IMR-90 (cell line): Measurements from ENCODE around the gene EIF3K. TPM values are rescaled to one million over a fixed set of nuclear protein-coding genes. Genes with fewer than 3 reads are reported as not detected.

Source experiments
- ATAC-seq: fragments of 200-7000 bp; cut with Tn5 transposase; 2 replicates; pipeline ENCODE4 v1.9.1; 2020; ENCODE audit warnings: low read depth, mild to moderate bottlenecking, moderate library complexity
- BruUV-seq: library from RNA; stranded (reverse); fragments of 400-500 nt; replicated peaks from 2 replicates; lab custom pipeline; 2021; lab: Mats Ljungman, UMichigan
- CTCF ChIA-PET: fragments of 300-600 bp; formaldehyde crosslinking; extraction: SDS; loops from one replicate; lab custom pipeline; 2021; ENCODE audit warnings: antibody characterized with exemption; lab: Yijun Ruan, JAX
- POLR2A ChIA-PET: fragments of 300-600 bp; sonication (Branson Sonifier 250); formaldehyde crosslinking; loops from one replicate; lab custom pipeline; 2022; ENCODE audit warnings: antibody characterized with exemption; ENCODE audit not compliant: unreplicated experiment; lab: Charles Lee
- DNase-seq: peaks from one replicate; pipeline ENCODE4 v3.0.0; 2013
- H2AFZ ChIP-seq: replicated peaks from 2 replicates; pipeline ENCODE3; 2013; ENCODE audit warnings: low read length, mild to moderate bottlenecking; ENCODE audit not compliant: poor library complexity
- H2AK5ac ChIP-seq: 2 replicates; pipeline ENCODE4 v1.6.1; 2013; ENCODE audit warnings: low read depth, low read length, inconsistent platforms
- H2AK9ac ChIP-seq: replicated peaks from 2 replicates; pipeline ENCODE3; 2013; ENCODE audit warnings: mild to moderate bottlenecking, low read depth, low read length, moderate library complexity; ENCODE audit not compliant: poor library complexity
- H2BK120ac ChIP-seq: 2 replicates; pipeline ENCODE4 v1.6.1; 2013; ENCODE audit warnings: low read depth, low read length, inconsistent platforms
- H2BK15ac ChIP-seq: 3 replicates; pipeline ENCODE4 v1.6.1; 2013; ENCODE audit warnings: low read depth, low read length, inconsistent platforms
- H2BK20ac ChIP-seq: 2 replicates; pipeline ENCODE4 v1.6.1; 2013; ENCODE audit warnings: low read depth, mild to moderate bottlenecking, inconsistent platforms, low read length, moderate library complexity
- H2BK5ac ChIP-seq: 2 replicates; pipeline ENCODE4 v1.6.1; 2013; ENCODE audit warnings: mild to moderate bottlenecking, low read depth, low read length, inconsistent platforms; ENCODE audit not compliant: poor library complexity, severe bottlenecking
- H3K14ac ChIP-seq: replicated peaks from 2 replicates; pipeline ENCODE4 v1.6.1; 2013; ENCODE audit warnings: low read depth, low read length, inconsistent platforms
- H3K18ac ChIP-seq: 2 replicates; pipeline ENCODE4 v1.6.1; 2013; ENCODE audit warnings: low read depth, low read length, control low read depth
- H3K23ac ChIP-seq: 2 replicates; pipeline ENCODE4 v1.6.1; 2013; ENCODE audit warnings: low read depth, low read length, inconsistent platforms
- H3K27ac ChIP-seq: 2 replicates; pipeline ENCODE4 v1.5.1; 2013; ENCODE audit warnings: mild to moderate bottlenecking, control low read depth, low read length; ENCODE audit not compliant: insufficient read depth
- H3K27me3 ChIP-seq: 2 replicates; pipeline ENCODE4 v1.6.1; 2013; ENCODE audit warnings: low read length; ENCODE audit not compliant: control insufficient read depth, insufficient read depth
- H3K36me3 ChIP-seq: 2 replicates; pipeline ENCODE4 v1.6.1; 2013; ENCODE audit warnings: low read length, mixed read lengths; ENCODE audit not compliant: control insufficient read depth, insufficient read depth
- H3K4ac ChIP-seq: 2 replicates; pipeline ENCODE4 v1.6.1; 2013; ENCODE audit warnings: low read depth, low read length, inconsistent platforms
- H3K4me1 ChIP-seq: 2 replicates; pipeline ENCODE4 v1.6.1; 2013; ENCODE audit warnings: low read length, mixed read lengths; ENCODE audit not compliant: control insufficient read depth, insufficient read depth
- H3K4me2 ChIP-seq: 2 replicates; pipeline ENCODE4 v1.6.1; 2013; ENCODE audit warnings: low read depth, mild to moderate bottlenecking, control low read depth, low read length, moderate library complexity
- H3K4me3 ChIP-seq: 2 replicates; pipeline ENCODE4 v1.5.1; 2013; ENCODE audit warnings: low read depth, mild to moderate bottlenecking, control low read depth, low read length, moderate library complexity; ENCODE audit not compliant: insufficient read depth
- H3K56ac ChIP-seq: 2 replicates; pipeline ENCODE4 v1.6.1; 2013; ENCODE audit warnings: low read length, inconsistent platforms; ENCODE audit not compliant: insufficient read depth; ENCODE audit errors: extremely low read depth
- H3K79me1 ChIP-seq, 2 experiments: 2 replicates each; pipeline ENCODE4 v1.6.1; 2013; ENCODE audit warnings: low read length in 2 of 2, inconsistent platforms in 1 of 2, low read depth in 1 of 2
- H3K9ac ChIP-seq: 2 replicates; pipeline ENCODE4 v1.6.1; 2013; ENCODE audit warnings: low read depth, low read length, control low read depth
- H3K9me1 ChIP-seq: 2 replicates; pipeline ENCODE4 v1.6.1; 2013; ENCODE audit warnings: low read length, inconsistent platforms; ENCODE audit not compliant: insufficient read depth
- H3K9me3 ChIP-seq: 2 replicates; pipeline ENCODE4 v1.6.1; 2013; ENCODE audit warnings: low read length; ENCODE audit not compliant: control insufficient read depth, insufficient read depth
- H4K20me1 ChIP-seq: 2 replicates; pipeline ENCODE4 v1.6.1; 2013; ENCODE audit warnings: low read length, inconsistent platforms; ENCODE audit not compliant: insufficient read depth
- H4K5ac ChIP-seq: 2 replicates; pipeline ENCODE4 v1.6.1; 2013; ENCODE audit warnings: mild to moderate bottlenecking, low read depth, low read length, control low read depth
- H4K8ac ChIP-seq, 2 experiments: 2 replicates each; pipeline ENCODE4 v1.6.1; 2013; ENCODE audit warnings: low read depth in 2 of 2, low read length in 2 of 2, control low read depth in 1 of 2, inconsistent platforms in 1 of 2
- H4K91ac ChIP-seq: 2 replicates; pipeline ENCODE4 v1.6.1; 2013; ENCODE audit warnings: low read depth, low read length, inconsistent platforms; ENCODE audit not compliant: insufficient read depth
- CEBPB ChIP-seq: IDR thresholded peaks from 2 replicates; pipeline ENCODE4 v1.6.1; 2012; ENCODE audit warnings: low read depth, low read length, improper control_type of control experiment
- CHD1 ChIP-seq: IDR thresholded peaks from 2 replicates; pipeline ENCODE4 v1.6.1; 2012; ENCODE audit warnings: low read depth, low read length, improper control_type of control experiment
- FOS ChIP-seq: fragments of 150-350 bp; IDR thresholded peaks from 2 replicates; pipeline ENCODE4 v1.6.1; 2016; ENCODE audit warnings: low read depth, low read length
- MAFK ChIP-seq: IDR thresholded peaks from 2 replicates; pipeline ENCODE4 v1.6.1; 2012; ENCODE audit warnings: low read depth, low read length, improper control_type of control experiment
- MAZ ChIP-seq: IDR thresholded peaks from 2 replicates; pipeline ENCODE4 v1.6.1; 2012; ENCODE audit warnings: low read depth, mild to moderate bottlenecking, low read length, improper control_type of control experiment, moderate library complexity, borderline replicate concordance
- NFE2L2 ChIP-seq: fragments of 150-350 bp; IDR thresholded peaks from 2 replicates; pipeline ENCODE4 v1.6.1; 2016; ENCODE audit warnings: low read depth, mild to moderate bottlenecking, low read length
- RAD21 ChIP-seq: IDR thresholded peaks from 2 replicates; pipeline ENCODE4 v1.6.1; 2012; ENCODE audit warnings: low read length, improper control_type of control experiment
- RCOR1 ChIP-seq: IDR thresholded peaks from 2 replicates; pipeline ENCODE4 v1.6.1; 2012; ENCODE audit warnings: mild to moderate bottlenecking, low read length, improper control_type of control experiment; ENCODE audit not compliant: insufficient replicate concordance
- RFX5 ChIP-seq: IDR thresholded peaks from 2 replicates; pipeline ENCODE4 v1.8.0; 2012; ENCODE audit warnings: low read depth, mild to moderate bottlenecking, low read length, moderate library complexity
- WGBS, 2 experiments: methylation state at CpG; one replicate each; pipeline versions ENCODE4 v1.1.5 to v1.1.7; 2013; ENCODE audit warnings: missing lambda C conversion rate in 2 of 2; ENCODE audit not compliant: insufficient read length in 1 of 2; ENCODE audit errors: extremely low coverage in 2 of 2; 5-methylcytosine and 5-hydroxymethylcytosine counted together
- dilution Hi-C: fragments of 300-500 bp; cut with HindIII; formaldehyde crosslinking; loops from one replicate; pipeline ENCODE4 v1.14.3; 2018; ENCODE audit warnings: low sequenced_read_pairs; ENCODE audit not compliant: unreplicated experiment
- in situ Hi-C: fragments of 300-500 bp; cut with MboI; formaldehyde crosslinking; loops from 3 replicates; pipeline ENCODE4 v1.14.3; 2019; ENCODE audit warnings: low sequenced_read_pairs, inconsistent platforms, mixed read lengths
- intact Hi-C: fragments of 100-400 bp; cut with micrococcal nuclease; formaldehyde crosslinking; loops from 2 replicates; pipeline ENCODE4 v1.10.0; 2022
- polyA plus RNA-seq, 3 experiments: library from polyadenylated mRNA; depleted of rRNA; stranded (reverse); fragments of >200 nt; gene quantifications; 2 replicates each; pipeline ENCODE4 v1.2.3, GENCODE V29; 2012; ENCODE audit warnings: low replicate concordance in 1 of 3
- total RNA-seq: library from RNA; depleted of rRNA; stranded (reverse); fragments of >200 nt; gene quantifications from 2 replicates; pipeline ENCODE4 v1.2.3, GENCODE V29; 2012
- TF ChIP-seq, protein P1 (sequence below): fragments of 150-350 bp; IDR thresholded peaks from 2 replicates; pipeline ENCODE4 v1.6.1; 2017; ENCODE audit warnings: mild to moderate bottlenecking, antibody characterized with exemption, low read length, low read depth
- TF ChIP-seq, protein P2 (sequence below): conservative IDR thresholded peaks from 2 replicates; pipeline ENCODE4 v1.5.1; 2012; ENCODE audit warnings: mild to moderate bottlenecking, low read depth, low read length, improper control_type of control experiment
- TF ChIP-seq, protein P3 (sequence below): fragments of 150-350 bp; IDR thresholded peaks from 2 replicates; pipeline ENCODE4 v1.6.1; 2016; ENCODE audit warnings: low read depth, mild to moderate bottlenecking, low read length, moderate library complexity, borderline replicate concordance

Gene EIF3K
- total and polyA plus RNA-seq, 2 of the 4 experiments (the other 2 are of a cell fraction) = 575 to 1,137 TPM

DNA sequence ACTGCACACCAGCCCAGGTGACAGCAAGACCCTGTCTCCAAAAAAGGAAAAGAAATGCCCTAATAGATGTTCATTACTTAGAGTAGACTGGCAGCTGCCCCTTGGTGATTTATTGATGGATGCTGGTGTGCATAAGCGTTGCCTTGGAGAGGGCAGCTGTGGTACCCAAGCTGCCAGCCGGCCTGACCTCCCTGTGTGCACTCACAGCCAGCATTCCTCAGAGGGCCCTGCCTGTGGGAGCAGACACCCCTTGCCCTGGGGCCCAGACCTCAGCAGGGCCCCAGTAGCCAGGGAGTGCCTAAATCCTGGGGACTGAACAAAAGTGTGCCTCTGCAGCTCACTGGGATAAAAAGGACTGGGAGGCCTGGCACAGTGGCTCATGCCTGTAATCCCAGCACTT, 20.7 kb downstream of the EIF3K start:
- Histone ChIP-seq H3K9me3 (no peaks in the 10 kb centered on the region), H2BK120ac (no peak overlapping the region), H3K4me1 (no peaks in the 10 kb centered on the region), H2BK20ac (no peak overlapping the region), H3K56ac (no peak overlapping the region), H3K4me3 (no peak overlapping the region), H3K9me1 (0 out of 2 replicates have a peak, but pooled peaks cover 3% of the 10 kb centered on the region), H2BK5ac (no peak overlapping the region), H3K14ac (no peak overlapping the region), H3K18ac (no peak overlapping the region), H4K91ac (no peak overlapping the region), H2AK5ac (no peak overlapping the region), H4K20me1 (peaks cover 2% of the 10 kb centered on the region), H2AFZ (no peak overlapping the region), H3K9ac (no peak overlapping the region), H3K27me3 (no peaks in the 10 kb centered on the region), H2AK9ac (no peak overlapping the region), H3K4ac (no peak overlapping the region), H2BK15ac (no peak overlapping the region), H4K8ac (no peak overlapping the region), H3K23ac (no peak overlapping the region), H3K4me2 (no peak overlapping the region), H3K36me3 (peaks cover 4% of the 10 kb centered on the region), H3K27ac (no peak overlapping the region), H4K5ac (no peak overlapping the region), H3K79me1 (peaks cover 18 to 30% of the 10 kb centered on the region in 2 experiments)
- no peak for DNase-seq
- no TSS peak for BruUV-seq
- intact Hi-C loops = loop anchor here (10.0 kb wide), 1 partner anchor 405 kb away; no protein-coding TSS in a partner anchor
- ChIA-PET POLR2A (no interaction called here), CTCF (interaction anchor here (0.6 kb wide), 1 partner anchor 124 kb away, joined by 3 read pairs; no protein-coding TSS in a partner anchor)
- TF ChIP-seq, protein P1, sequence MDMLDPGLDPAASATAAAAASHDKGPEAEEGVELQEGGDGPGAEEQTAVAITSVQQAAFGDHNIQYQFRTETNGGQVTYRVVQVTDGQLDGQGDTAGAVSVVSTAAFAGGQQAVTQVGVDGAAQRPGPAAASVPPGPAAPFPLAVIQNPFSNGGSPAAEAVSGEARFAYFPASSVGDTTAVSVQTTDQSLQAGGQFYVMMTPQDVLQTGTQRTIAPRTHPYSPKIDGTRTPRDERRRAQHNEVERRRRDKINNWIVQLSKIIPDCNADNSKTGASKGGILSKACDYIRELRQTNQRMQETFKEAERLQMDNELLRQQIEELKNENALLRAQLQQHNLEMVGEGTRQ = no peak
- no peak for TF ChIP-seq FOS
- TF ChIP-seq RAD21 = no peak
- no peak for TF ChIP-seq RFX5
- no peak for TF ChIP-seq MAZ
- TF ChIP-seq, protein P2, sequence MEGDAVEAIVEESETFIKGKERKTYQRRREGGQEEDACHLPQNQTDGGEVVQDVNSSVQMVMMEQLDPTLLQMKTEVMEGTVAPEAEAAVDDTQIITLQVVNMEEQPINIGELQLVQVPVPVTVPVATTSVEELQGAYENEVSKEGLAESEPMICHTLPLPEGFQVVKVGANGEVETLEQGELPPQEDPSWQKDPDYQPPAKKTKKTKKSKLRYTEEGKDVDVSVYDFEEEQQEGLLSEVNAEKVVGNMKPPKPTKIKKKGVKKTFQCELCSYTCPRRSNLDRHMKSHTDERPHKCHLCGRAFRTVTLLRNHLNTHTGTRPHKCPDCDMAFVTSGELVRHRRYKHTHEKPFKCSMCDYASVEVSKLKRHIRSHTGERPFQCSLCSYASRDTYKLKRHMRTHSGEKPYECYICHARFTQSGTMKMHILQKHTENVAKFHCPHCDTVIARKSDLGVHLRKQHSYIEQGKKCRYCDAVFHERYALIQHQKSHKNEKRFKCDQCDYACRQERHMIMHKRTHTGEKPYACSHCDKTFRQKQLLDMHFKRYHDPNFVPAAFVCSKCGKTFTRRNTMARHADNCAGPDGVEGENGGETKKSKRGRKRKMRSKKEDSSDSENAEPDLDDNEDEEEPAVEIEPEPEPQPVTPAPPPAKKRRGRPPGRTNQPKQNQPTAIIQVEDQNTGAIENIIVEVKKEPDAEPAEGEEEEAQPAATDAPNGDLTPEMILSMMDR = no peak
- TF ChIP-seq MAFK = no peak
- TF ChIP-seq RCOR1 = no peak
- TF ChIP-seq, protein P3, sequence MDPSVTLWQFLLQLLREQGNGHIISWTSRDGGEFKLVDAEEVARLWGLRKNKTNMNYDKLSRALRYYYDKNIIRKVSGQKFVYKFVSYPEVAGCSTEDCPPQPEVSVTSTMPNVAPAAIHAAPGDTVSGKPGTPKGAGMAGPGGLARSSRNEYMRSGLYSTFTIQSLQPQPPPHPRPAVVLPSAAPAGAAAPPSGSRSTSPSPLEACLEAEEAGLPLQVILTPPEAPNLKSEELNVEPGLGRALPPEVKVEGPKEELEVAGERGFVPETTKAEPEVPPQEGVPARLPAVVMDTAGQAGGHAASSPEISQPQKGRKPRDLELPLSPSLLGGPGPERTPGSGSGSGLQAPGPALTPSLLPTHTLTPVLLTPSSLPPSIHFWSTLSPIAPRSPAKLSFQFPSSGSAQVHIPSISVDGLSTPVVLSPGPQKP = no peak
- no peak for TF ChIP-seq CEBPB
- TF ChIP-seq NFE2L2 = no peak
- TF ChIP-seq CHD1 = no peak
- dilution Hi-C loops = no loop called here
- no CpG with 5 or more reads among the region's 2 CpGs for WGBS, 2 experiments
- no peak for ATAC-seq
- in situ Hi-C loops = loop anchor here (25.0 kb wide), 1 partner anchor 402 kb away; no protein-coding TSS in a partner anchor
